IMR-90 (cell line): ENCODE results near the gene BET1L. TPM values are rescaled to one million over a fixed set of nuclear protein-coding genes. Genes with fewer than 3 reads are reported as not detected.

Experiments used
- ATAC-seq: fragments of 200-7000 bp; cut with Tn5 transposase; 2 replicates; pipeline ENCODE4 v1.9.1; 2020; ENCODE audit warnings: low read depth, mild to moderate bottlenecking, moderate library complexity
- BruUV-seq: library from RNA; stranded (reverse); fragments of 400-500 nt; replicated peaks from 2 replicates; lab custom pipeline; 2021; lab: Mats Ljungman, UMichigan
- CTCF ChIA-PET: fragments of 300-600 bp; formaldehyde crosslinking; extraction: SDS; loops from one replicate; lab custom pipeline; 2021; ENCODE audit warnings: antibody characterized with exemption; lab: Yijun Ruan, JAX
- POLR2A ChIA-PET: fragments of 300-600 bp; sonication (Branson Sonifier 250); formaldehyde crosslinking; loops from one replicate; lab custom pipeline; 2022; ENCODE audit warnings: antibody characterized with exemption; ENCODE audit not compliant: unreplicated experiment; lab: Charles Lee
- DNase-seq: peaks from one replicate; pipeline ENCODE4 v3.0.0; 2013
- H2AFZ ChIP-seq: replicated peaks from 2 replicates; pipeline ENCODE3; 2013; ENCODE audit warnings: low read length, mild to moderate bottlenecking; ENCODE audit not compliant: poor library complexity
- H2AK5ac ChIP-seq: 2 replicates; pipeline ENCODE4 v1.6.1; 2013; ENCODE audit warnings: low read depth, low read length, inconsistent platforms
- H2AK9ac ChIP-seq: replicated peaks from 2 replicates; pipeline ENCODE3; 2013; ENCODE audit warnings: mild to moderate bottlenecking, low read depth, low read length, moderate library complexity; ENCODE audit not compliant: poor library complexity
- H2BK120ac ChIP-seq: 2 replicates; pipeline ENCODE4 v1.6.1; 2013; ENCODE audit warnings: low read depth, low read length, inconsistent platforms
- H2BK15ac ChIP-seq: 3 replicates; pipeline ENCODE4 v1.6.1; 2013; ENCODE audit warnings: low read depth, low read length, inconsistent platforms
- H2BK20ac ChIP-seq: 2 replicates; pipeline ENCODE4 v1.6.1; 2013; ENCODE audit warnings: low read depth, mild to moderate bottlenecking, inconsistent platforms, low read length, moderate library complexity
- H2BK5ac ChIP-seq: 2 replicates; pipeline ENCODE4 v1.6.1; 2013; ENCODE audit warnings: mild to moderate bottlenecking, low read depth, low read length, inconsistent platforms; ENCODE audit not compliant: poor library complexity, severe bottlenecking
- H3K14ac ChIP-seq: replicated peaks from 2 replicates; pipeline ENCODE4 v1.6.1; 2013; ENCODE audit warnings: low read depth, low read length, inconsistent platforms
- H3K18ac ChIP-seq: 2 replicates; pipeline ENCODE4 v1.6.1; 2013; ENCODE audit warnings: low read depth, low read length, control low read depth
- H3K23ac ChIP-seq: 2 replicates; pipeline ENCODE4 v1.6.1; 2013; ENCODE audit warnings: low read depth, low read length, inconsistent platforms
- H3K27ac ChIP-seq: 2 replicates; pipeline ENCODE4 v1.5.1; 2013; ENCODE audit warnings: mild to moderate bottlenecking, control low read depth, low read length; ENCODE audit not compliant: insufficient read depth
- H3K27me3 ChIP-seq: 2 replicates; pipeline ENCODE4 v1.6.1; 2013; ENCODE audit warnings: low read length; ENCODE audit not compliant: control insufficient read depth, insufficient read depth
- H3K36me3 ChIP-seq: 2 replicates; pipeline ENCODE4 v1.6.1; 2013; ENCODE audit warnings: low read length, mixed read lengths; ENCODE audit not compliant: control insufficient read depth, insufficient read depth
- H3K4ac ChIP-seq: 2 replicates; pipeline ENCODE4 v1.6.1; 2013; ENCODE audit warnings: low read depth, low read length, inconsistent platforms
- H3K4me1 ChIP-seq: 2 replicates; pipeline ENCODE4 v1.6.1; 2013; ENCODE audit warnings: low read length, mixed read lengths; ENCODE audit not compliant: control insufficient read depth, insufficient read depth
- H3K4me2 ChIP-seq: 2 replicates; pipeline ENCODE4 v1.6.1; 2013; ENCODE audit warnings: low read depth, mild to moderate bottlenecking, control low read depth, low read length, moderate library complexity
- H3K4me3 ChIP-seq: 2 replicates; pipeline ENCODE4 v1.5.1; 2013; ENCODE audit warnings: low read depth, mild to moderate bottlenecking, control low read depth, low read length, moderate library complexity; ENCODE audit not compliant: insufficient read depth
- H3K56ac ChIP-seq: 2 replicates; pipeline ENCODE4 v1.6.1; 2013; ENCODE audit warnings: low read length, inconsistent platforms; ENCODE audit not compliant: insufficient read depth; ENCODE audit errors: extremely low read depth
- H3K79me1 ChIP-seq, 2 experiments: 2 replicates each; pipeline ENCODE4 v1.6.1; 2013; ENCODE audit warnings: low read length in 2 of 2, inconsistent platforms in 1 of 2, low read depth in 1 of 2
- H3K9ac ChIP-seq: 2 replicates; pipeline ENCODE4 v1.6.1; 2013; ENCODE audit warnings: low read depth, low read length, control low read depth
- H3K9me1 ChIP-seq: 2 replicates; pipeline ENCODE4 v1.6.1; 2013; ENCODE audit warnings: low read length, inconsistent platforms; ENCODE audit not compliant: insufficient read depth
- H3K9me3 ChIP-seq: 2 replicates; pipeline ENCODE4 v1.6.1; 2013; ENCODE audit warnings: low read length; ENCODE audit not compliant: control insufficient read depth, insufficient read depth
- H4K20me1 ChIP-seq: 2 replicates; pipeline ENCODE4 v1.6.1; 2013; ENCODE audit warnings: low read length, inconsistent platforms; ENCODE audit not compliant: insufficient read depth
- H4K5ac ChIP-seq: 2 replicates; pipeline ENCODE4 v1.6.1; 2013; ENCODE audit warnings: mild to moderate bottlenecking, low read depth, low read length, control low read depth
- H4K8ac ChIP-seq, 2 experiments: 2 replicates each; pipeline ENCODE4 v1.6.1; 2013; ENCODE audit warnings: low read depth in 2 of 2, low read length in 2 of 2, control low read depth in 1 of 2, inconsistent platforms in 1 of 2
- H4K91ac ChIP-seq: 2 replicates; pipeline ENCODE4 v1.6.1; 2013; ENCODE audit warnings: low read depth, low read length, inconsistent platforms; ENCODE audit not compliant: insufficient read depth
- SMC3 ChIP-seq: fragments of 150-350 bp; IDR thresholded peaks from 2 replicates; pipeline ENCODE4 v1.6.1; 2016; ENCODE audit warnings: low read depth, mild to moderate bottlenecking, antibody characterized with exemption, low read length, moderate library complexity
- WGBS, 2 experiments: methylation state at CpG; one replicate each; pipeline versions ENCODE4 v1.1.5 to v1.1.7; 2013; ENCODE audit warnings: missing lambda C conversion rate in 2 of 2; ENCODE audit not compliant: insufficient read length in 1 of 2; ENCODE audit errors: extremely low coverage in 2 of 2; 5-methylcytosine and 5-hydroxymethylcytosine counted together
- dilution Hi-C: fragments of 300-500 bp; cut with HindIII; formaldehyde crosslinking; loops from one replicate; pipeline ENCODE4 v1.14.3; 2018; ENCODE audit warnings: low sequenced_read_pairs; ENCODE audit not compliant: unreplicated experiment
- in situ Hi-C: fragments of 300-500 bp; cut with MboI; formaldehyde crosslinking; loops from 3 replicates; pipeline ENCODE4 v1.14.3; 2019; ENCODE audit warnings: low sequenced_read_pairs, inconsistent platforms, mixed read lengths
- intact Hi-C: fragments of 100-400 bp; cut with micrococcal nuclease; formaldehyde crosslinking; loops from 2 replicates; pipeline ENCODE4 v1.10.0; 2022
- polyA plus RNA-seq, 3 experiments: library from polyadenylated mRNA; depleted of rRNA; stranded (reverse); fragments of >200 nt; gene quantifications; 2 replicates each; pipeline ENCODE4 v1.2.3, GENCODE V29; 2012; ENCODE audit warnings: low replicate concordance in 1 of 3
- total RNA-seq: library from RNA; depleted of rRNA; stranded (reverse); fragments of >200 nt; gene quantifications from 2 replicates; pipeline ENCODE4 v1.2.3, GENCODE V29; 2012
- TF ChIP-seq, protein P1 (sequence below): fragments of 150-350 bp; IDR thresholded peaks from 2 replicates; pipeline ENCODE4 v1.6.1; 2016; ENCODE audit warnings: low read depth, mild to moderate bottlenecking, low read length, moderate library complexity, borderline replicate concordance
- TF ChIP-seq, protein P2 (sequence below): conservative IDR thresholded peaks from 2 replicates; pipeline ENCODE4 v1.5.1; 2012; ENCODE audit warnings: mild to moderate bottlenecking, low read depth, low read length, improper control_type of control experiment

BET1L gene
- total and polyA plus RNA-seq, 2 of the 4 experiments (the other 2 are of a cell fraction), result 10.8 to 90.7 TPM

DNA sequence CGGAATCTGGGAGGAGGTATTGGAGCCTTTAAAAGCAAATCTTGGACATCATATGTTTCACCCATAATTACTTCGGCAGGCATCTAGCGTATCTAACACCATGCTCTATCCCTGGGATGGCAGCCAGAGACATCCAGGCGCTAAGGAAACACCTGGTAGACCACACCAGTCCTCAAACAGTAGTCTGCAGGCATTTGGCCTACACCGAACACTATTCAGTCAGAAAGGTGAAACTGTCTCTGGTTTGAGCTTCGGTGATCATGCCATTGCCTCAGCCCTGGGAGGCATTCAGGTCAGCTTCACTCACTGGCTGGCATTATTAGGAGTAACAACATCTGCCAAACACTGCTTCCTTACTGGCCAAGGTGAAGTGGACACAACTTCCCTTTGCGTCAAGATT lies 17.2 kb upstream of the BET1L start:
- no TSS peak for BruUV-seq
- in situ Hi-C loops (loop anchor here (10.0 kb wide), 1 partner anchor 60 kb away; the partner anchor contains the start of gene PGGHG), intact Hi-C loops (no loop called here), dilution Hi-C loops (no loop called here)
- Histone ChIP-seq H3K4me3 (no peak overlapping the region), H2AK9ac (no peak overlapping the region), H2BK20ac (no peak overlapping the region), H3K4me2 (no peak overlapping the region), H3K27me3 (no peaks in the 10 kb centered on the region), H3K56ac (0 out of 2 replicates have a peak overlapping the region, but pooled peaks have one; percentile 23), H3K9me1 (no peaks in the 10 kb centered on the region), H3K27ac (no peak overlapping the region), H3K79me1 (peaks cover 8 to 24% of the 10 kb centered on the region in 2 experiments; a peak in 3 of 4 replicates), H2AK5ac (no peak overlapping the region), H2BK120ac (no peak overlapping the region), H4K91ac (no peak overlapping the region), H3K4me1 (peaks cover 3% of the 10 kb centered on the region; the same call in 1 of the 2 replicates), H3K9ac (no peak overlapping the region), H2BK15ac (no peak overlapping the region; the same call in 2 of the 3 replicates), H3K9me3 (no peaks in the 10 kb centered on the region), H4K5ac (no peak overlapping the region), H4K20me1 (peaks cover 3% of the 10 kb centered on the region; the same call in 1 of the 2 replicates), H4K8ac (no peak overlapping the region), H3K4ac (no peak overlapping the region), H3K14ac (no peak overlapping the region), H2BK5ac (no peak overlapping the region), H2AFZ (no peak overlapping the region), H3K18ac (no peak overlapping the region), H3K36me3 (peaks cover 8% of the 10 kb centered on the region), H3K23ac (no peak overlapping the region)
- WGBS, 2 experiments, result 100% methylated on average over 2 of the region's 7 CpGs; no CpG with 5 or more reads in 1 of the 2 experiments
- CTCF ChIA-PET, result interaction anchor here (0.9 kb wide), 1 partner anchor 8 kb away, joined by 3 read pairs; no protein-coding TSS in a partner anchor
- ATAC-seq (no peak), DNase-seq (no peak)
- TF ChIP-seq, protein P1, sequence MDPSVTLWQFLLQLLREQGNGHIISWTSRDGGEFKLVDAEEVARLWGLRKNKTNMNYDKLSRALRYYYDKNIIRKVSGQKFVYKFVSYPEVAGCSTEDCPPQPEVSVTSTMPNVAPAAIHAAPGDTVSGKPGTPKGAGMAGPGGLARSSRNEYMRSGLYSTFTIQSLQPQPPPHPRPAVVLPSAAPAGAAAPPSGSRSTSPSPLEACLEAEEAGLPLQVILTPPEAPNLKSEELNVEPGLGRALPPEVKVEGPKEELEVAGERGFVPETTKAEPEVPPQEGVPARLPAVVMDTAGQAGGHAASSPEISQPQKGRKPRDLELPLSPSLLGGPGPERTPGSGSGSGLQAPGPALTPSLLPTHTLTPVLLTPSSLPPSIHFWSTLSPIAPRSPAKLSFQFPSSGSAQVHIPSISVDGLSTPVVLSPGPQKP, result no peak
- TF ChIP-seq SMC3, result no peak
- TF ChIP-seq, protein P2, sequence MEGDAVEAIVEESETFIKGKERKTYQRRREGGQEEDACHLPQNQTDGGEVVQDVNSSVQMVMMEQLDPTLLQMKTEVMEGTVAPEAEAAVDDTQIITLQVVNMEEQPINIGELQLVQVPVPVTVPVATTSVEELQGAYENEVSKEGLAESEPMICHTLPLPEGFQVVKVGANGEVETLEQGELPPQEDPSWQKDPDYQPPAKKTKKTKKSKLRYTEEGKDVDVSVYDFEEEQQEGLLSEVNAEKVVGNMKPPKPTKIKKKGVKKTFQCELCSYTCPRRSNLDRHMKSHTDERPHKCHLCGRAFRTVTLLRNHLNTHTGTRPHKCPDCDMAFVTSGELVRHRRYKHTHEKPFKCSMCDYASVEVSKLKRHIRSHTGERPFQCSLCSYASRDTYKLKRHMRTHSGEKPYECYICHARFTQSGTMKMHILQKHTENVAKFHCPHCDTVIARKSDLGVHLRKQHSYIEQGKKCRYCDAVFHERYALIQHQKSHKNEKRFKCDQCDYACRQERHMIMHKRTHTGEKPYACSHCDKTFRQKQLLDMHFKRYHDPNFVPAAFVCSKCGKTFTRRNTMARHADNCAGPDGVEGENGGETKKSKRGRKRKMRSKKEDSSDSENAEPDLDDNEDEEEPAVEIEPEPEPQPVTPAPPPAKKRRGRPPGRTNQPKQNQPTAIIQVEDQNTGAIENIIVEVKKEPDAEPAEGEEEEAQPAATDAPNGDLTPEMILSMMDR, result no peak
- POLR2A ChIA-PET, result no interaction called here
